ENCODE measurements around the gene DENND2A.

GRCh38 chr7:140476698-140477261, 163.8 kb downstream of the DENND2A start:
- TF ChIP-seq CTCF (IDR thresholded peaks at IDR 0.05 in 8 of 11, conservative IDR thresholded peaks at IDR 0.05 in 3 of 11) (no peak), POLR2AphosphoS5 (IDR thresholded peaks at IDR 0.05) (no peak)

Measured in spleen (tissue), 7 donors.